GM12878 (cell line): ENCODE measurements around the gene PTPN14. TPM values are rescaled to one million over a fixed set of nuclear protein-coding genes. Genes with fewer than 3 reads are reported as not detected.

Experiments used
- ATAC-seq: fragments of 200-7000 bp; cut with Tn5 transposase; 3 replicates; pipeline ENCODE4 v1.9.1; 2020; ENCODE audit warnings: mild to moderate bottlenecking, moderate library complexity
- BruUV-seq: library from RNA; stranded (reverse); fragments of 400-500 nt; replicated peaks from 2 replicates; lab custom pipeline; 2021; lab: Mats Ljungman, UMichigan
- CTCF ChIA-PET: fragments of 300-600 bp; sonication (Branson Sonifier 250); formaldehyde crosslinking; extraction: SDS; loops from one replicate; lab custom pipeline; 2021; ENCODE audit warnings: inconsistent platforms; lab: Yijun Ruan, JAX
- POLR2A ChIA-PET: fragments of 350-600 bp; formaldehyde crosslinking; extraction: SDS; loops from one replicate; lab custom pipeline; 2021; ENCODE audit warnings: inconsistent platforms; lab: Charles Lee
- RAD21 ChIA-PET: fragments of 300-600 bp; sonication (Branson Sonifier 250); formaldehyde crosslinking; loops from one replicate; lab custom pipeline; 2023; ENCODE audit warnings: antibody characterized with exemption; ENCODE audit not compliant: unreplicated experiment; lab: Charles Lee
- SMC1A ChIA-PET: fragments of 300-600 bp; sonication (Branson Sonifier 250); formaldehyde crosslinking; loops from one replicate; lab custom pipeline; 2023; ENCODE audit not compliant: unreplicated experiment, uncharacterized antibody; lab: Charles Lee
- DNase-seq: peaks from one replicate; pipeline ENCODE4 v3.0.0-alpha.2; 2011; ENCODE audit warnings: low read depth, low spot score
- FAIRE-seq: peaks from 3 replicates; lab custom pipeline; 2011; peaks lifted over from hg19 to GRCh38; lab: Jason Lieb, UNC
- H2AFZ ChIP-seq: 2 replicates; pipeline ENCODE4 v1.6.0; 2011; ENCODE audit warnings: low read depth, low read length, control low read depth; ENCODE audit not compliant: control insufficient read depth
- H3K27ac ChIP-seq: 2 replicates; pipeline ENCODE4 v1.5.1; 2011; ENCODE audit warnings: control low read depth; ENCODE audit not compliant: control insufficient read depth, insufficient read depth
- H3K27me3 ChIP-seq, 2 experiments: replicated peaks in 1 of 2; 2 replicates each; pipeline versions ENCODE4 v1.6.0 to v1.6.1; 2011; ENCODE audit warnings: low read length in 1 of 2; ENCODE audit not compliant: control insufficient read depth in 2 of 2, insufficient read depth in 2 of 2
- H3K36me3 ChIP-seq, 2 experiments: 2 replicates each; pipeline ENCODE4 v1.5.1; 2011; ENCODE audit warnings: low read length in 1 of 2; ENCODE audit not compliant: control insufficient read depth in 2 of 2, insufficient read depth in 2 of 2
- H3K4me1 ChIP-seq: 2 replicates; pipeline ENCODE4 v1.6.1; 2011; ENCODE audit warnings: mild to moderate bottlenecking, low read length, moderate library complexity, mixed read lengths; ENCODE audit not compliant: control insufficient read depth, insufficient read depth
- H3K4me2 ChIP-seq: 2 replicates; pipeline ENCODE4 v1.6.0; 2011; ENCODE audit warnings: control low read depth; ENCODE audit not compliant: control insufficient read depth, insufficient read depth
- H3K4me3 ChIP-seq: fragments of 200-600 bp; sonication (generic); 2 replicates; pipeline ENCODE4 v1.5.1; 2016
- H3K79me2 ChIP-seq: 2 replicates; pipeline ENCODE4 v1.6.0; 2011; ENCODE audit warnings: low read length; ENCODE audit not compliant: control insufficient read depth, insufficient read depth
- H3K9ac ChIP-seq: 2 replicates; pipeline ENCODE4 v1.8.0; 2011; ENCODE audit warnings: low read length, control low read depth, mixed read lengths; ENCODE audit not compliant: control insufficient read depth, insufficient read depth
- H3K9me3 ChIP-seq: replicated peaks from 3 replicates; pipeline ENCODE4 v1.5.1; 2011; ENCODE audit warnings: mild to moderate bottlenecking, low read length; ENCODE audit not compliant: control insufficient read depth, insufficient read depth
- H4K20me1 ChIP-seq: 2 replicates; pipeline ENCODE4 v1.6.0; 2011; ENCODE audit not compliant: control insufficient read depth, insufficient read depth
- CHD4 ChIP-seq: fragments of 200-600 bp; sonication (generic); IDR thresholded peaks from 2 replicates; pipeline ENCODE4 v1.6.1; 2016; ENCODE audit warnings: mild to moderate bottlenecking
- ELK1 ChIP-seq: IDR thresholded peaks from 2 replicates; pipeline ENCODE4 v1.6.1; 2012; ENCODE audit warnings: low read depth, low read length, improper control_type of control experiment
- IRF4 ChIP-seq: IDR thresholded peaks from 2 replicates; pipeline ENCODE4 v1.6.1; 2011; ENCODE audit warnings: low read depth, low read length
- NR2C1 ChIP-seq: fragments of 450-650 bp; IDR thresholded peaks from 2 replicates; pipeline ENCODE4 v1.6.1; 2017; ENCODE audit warnings: antibody characterized with exemption, mild to moderate bottlenecking, moderate library complexity
- PAX5 ChIP-seq: IDR thresholded peaks from 2 replicates; pipeline ENCODE4 v1.6.1; 2011; ENCODE audit warnings: low read depth, low read length, borderline replicate concordance
- REST ChIP-seq: IDR thresholded peaks from 2 replicates; pipeline ENCODE4 v1.6.1; 2012; ENCODE audit warnings: mild to moderate bottlenecking, low read depth, low read length
- SP1 ChIP-seq: IDR thresholded peaks from one replicate; pipeline ENCODE4 v1.6.1; 2011; ENCODE audit warnings: low read depth, low read length
- ZBTB4 ChIP-seq: fragments of 450-650 bp; formaldehyde crosslinking; IDR thresholded peaks from 2 replicates; pipeline ENCODE4 v1.4.0; 2022; ENCODE audit warnings: mild to moderate bottlenecking, moderate library complexity
- ZNF24 ChIP-seq: fragments of 450-650 bp; IDR thresholded peaks from 2 replicates; pipeline ENCODE4 v1.6.1; 2017; ENCODE audit warnings: antibody characterized with exemption, mild to moderate bottlenecking
- WGBS: methylation state at CpG from one replicate; pipeline ENCODE4 v1.1.6; 2016; ENCODE audit warnings: low lambda C conversion rate; ENCODE audit not compliant: insufficient replicate concordance, insufficient coverage; ENCODE audit errors: missing lambda C conversion rate; 5-methylcytosine and 5-hydroxymethylcytosine counted together
- in situ Hi-C: fragments of 300-500 bp; cut with MboI; formaldehyde crosslinking; loops from 9 replicates; pipeline ENCODE4 v1.14.3; 2018; ENCODE audit warnings: mixed read lengths
- intact Hi-C: fragments of 100-400 bp; cut with micrococcal nuclease; formaldehyde crosslinking; loops from one replicate; pipeline ENCODE4 v1.14.2; 2022; ENCODE audit not compliant: unreplicated experiment
- polyA plus RNA-seq, 11 experiments: library from polyadenylated mRNA; depleted of rRNA in 4 of 11; unstranded in 6 of 11; stranded (reverse) in 5 of 11; fragments of >200 nt; fragmentation: Nextera tagmentation in 4 of 11; fragmentation: Illumina TruSeq in 1 of 11; extraction: Ambion mirVana in 4 of 11; extraction: Trizol in 1 of 11; gene quantifications; 1 replicate in 1 of 11; 2 replicates in 10 of 11; pipeline versions ENCODE4 v1.2.1 to v1.2.3, GENCODE V29; 2011 to 2016; ENCODE audit warnings: inconsistent platforms in 2 of 11, missing spikeins in 2 of 11, low read depth in 1 of 11
- total RNA-seq, 4 experiments: library from RNA; depleted of rRNA in 3 of 4; stranded (reverse); fragments of >200 nt in 3 of 4; fragmentation: Illumina TruSeq in 1 of 4; extraction: Trizol in 1 of 4; gene quantifications; 2 replicates each; pipeline versions ENCODE4 v1.2.1 to v1.2.3, GENCODE V29; 2013 to 2021
- TF ChIP-seq, protein P1 (sequence below): fragments of 150-350 bp; IDR thresholded peaks from 2 replicates; pipeline ENCODE4 v1.6.1; 2016; ENCODE audit warnings: low read depth, low read length
- TF ChIP-seq, protein P2 (sequence below): fragments of 450-650 bp; IDR thresholded peaks from 2 replicates; pipeline ENCODE4 v1.6.1; 2016; ENCODE audit warnings: mild to moderate bottlenecking

PTPN14 gene
- total and polyA plus RNA-seq, 10 of the 15 experiments (the other 5 are each of a cell fraction or from before 2014, with no cell fraction given) = 0.05 to 5.1 (median 0.44) TPM

DNA sequence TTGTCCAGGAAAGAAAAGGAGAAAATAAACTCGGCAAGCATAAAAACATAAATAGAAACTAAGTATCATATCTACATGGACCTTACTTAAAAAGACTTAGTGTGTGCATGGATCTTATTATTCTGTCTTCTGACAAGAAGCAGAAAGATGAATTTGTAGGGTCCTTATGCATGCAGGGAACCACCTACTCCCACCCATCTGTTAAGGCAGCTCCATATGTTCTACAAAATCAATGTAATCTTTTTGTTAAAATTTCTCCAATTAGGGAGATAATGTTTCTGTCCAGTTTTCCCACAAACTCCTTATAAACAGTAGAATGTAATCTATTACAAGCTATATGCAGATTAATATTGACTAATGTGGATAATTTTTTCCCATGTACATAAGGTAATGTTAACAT, 13.9 kb upstream of the PTPN14 start:
- POLR2A ChIA-PET = interaction anchor here (1.1 to 1.8 kb wide), 4 partner anchors 9 to 26 kb away, joined by 3 to 10 read pairs (median 4); no protein-coding TSS in a partner anchor
- Histone ChIP-seq H3K9me3 (no peaks in the 10 kb centered on the region), H2AFZ (no peak overlapping the region), H3K4me2 (no peak overlapping the region), H3K27me3 (no peaks in the 10 kb centered on the region), H3K4me1 (no peaks in the 10 kb centered on the region), H3K27ac (no peak overlapping the region), H3K36me3 (no peaks in the 10 kb centered on the region), H4K20me1 (no peaks in the 10 kb centered on the region), H3K4me3 (no peak overlapping the region), H3K79me2 (no peaks in the 10 kb centered on the region), H3K9ac (no peak overlapping the region)
- FAIRE-seq (no peak), DNase-seq (no peak), ATAC-seq (no peak)
- SMC1A ChIA-PET = interaction anchor here (1.0 to 6.4 kb wide), 8 partner anchors 10 to 102 kb away, joined by 3 to 64 read pairs (median 16); partner anchors contain the start of gene PTPN14
- in situ Hi-C loops (no loop called here), intact Hi-C loops (no loop called here)
- WGBS = 47% methylated on average over 1 of the region's 1 CpG
- no TSS peak for BruUV-seq
- RAD21 ChIA-PET = interaction anchor here (0.7 to 4.5 kb wide), 3 partner anchors 12 to 176 kb away, joined by 3 to 33 read pairs (median 3); no protein-coding TSS in a partner anchor
- CTCF ChIA-PET = interaction anchor here (0.6 to 3.8 kb wide), 10 partner anchors 9 to 304 kb away, joined by 3 to 17 read pairs (median 4); no protein-coding TSS in a partner anchor
- no peak for TF ChIP-seq CHD4
- no peak for TF ChIP-seq REST
- no peak for TF ChIP-seq ZBTB4 (CRISPR knock-in tag)
- no peak for TF ChIP-seq ZNF24
- no peak for TF ChIP-seq NR2C1
- no peak for TF ChIP-seq ELK1
- TF ChIP-seq PAX5 = no peak
- TF ChIP-seq IRF4 = no peak
- TF ChIP-seq, protein P1, sequence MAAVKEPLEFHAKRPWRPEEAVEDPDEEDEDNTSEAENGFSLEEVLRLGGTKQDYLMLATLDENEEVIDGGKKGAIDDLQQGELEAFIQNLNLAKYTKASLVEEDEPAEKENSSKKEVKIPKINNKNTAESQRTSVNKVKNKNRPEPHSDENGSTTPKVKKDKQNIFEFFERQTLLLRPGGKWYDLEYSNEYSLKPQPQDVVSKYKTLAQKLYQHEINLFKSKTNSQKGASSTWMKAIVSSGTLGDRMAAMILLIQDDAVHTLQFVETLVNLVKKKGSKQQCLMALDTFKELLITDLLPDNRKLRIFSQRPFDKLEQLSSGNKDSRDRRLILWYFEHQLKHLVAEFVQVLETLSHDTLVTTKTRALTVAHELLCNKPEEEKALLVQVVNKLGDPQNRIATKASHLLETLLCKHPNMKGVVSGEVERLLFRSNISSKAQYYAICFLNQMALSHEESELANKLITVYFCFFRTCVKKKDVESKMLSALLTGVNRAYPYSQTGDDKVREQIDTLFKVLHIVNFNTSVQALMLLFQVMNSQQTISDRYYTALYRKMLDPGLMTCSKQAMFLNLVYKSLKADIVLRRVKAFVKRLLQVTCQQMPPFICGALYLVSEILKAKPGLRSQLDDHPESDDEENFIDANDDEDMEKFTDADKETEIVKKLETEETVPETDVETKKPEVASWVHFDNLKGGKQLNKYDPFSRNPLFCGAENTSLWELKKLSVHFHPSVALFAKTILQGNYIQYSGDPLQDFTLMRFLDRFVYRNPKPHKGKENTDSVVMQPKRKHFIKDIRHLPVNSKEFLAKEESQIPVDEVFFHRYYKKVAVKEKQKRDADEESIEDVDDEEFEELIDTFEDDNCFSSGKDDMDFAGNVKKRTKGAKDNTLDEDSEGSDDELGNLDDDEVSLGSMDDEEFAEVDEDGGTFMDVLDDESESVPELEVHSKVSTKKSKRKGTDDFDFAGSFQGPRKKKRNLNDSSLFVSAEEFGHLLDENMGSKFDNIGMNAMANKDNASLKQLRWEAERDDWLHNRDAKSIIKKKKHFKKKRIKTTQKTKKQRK = no peak
- no peak for TF ChIP-seq SP1
- TF ChIP-seq, protein P2, sequence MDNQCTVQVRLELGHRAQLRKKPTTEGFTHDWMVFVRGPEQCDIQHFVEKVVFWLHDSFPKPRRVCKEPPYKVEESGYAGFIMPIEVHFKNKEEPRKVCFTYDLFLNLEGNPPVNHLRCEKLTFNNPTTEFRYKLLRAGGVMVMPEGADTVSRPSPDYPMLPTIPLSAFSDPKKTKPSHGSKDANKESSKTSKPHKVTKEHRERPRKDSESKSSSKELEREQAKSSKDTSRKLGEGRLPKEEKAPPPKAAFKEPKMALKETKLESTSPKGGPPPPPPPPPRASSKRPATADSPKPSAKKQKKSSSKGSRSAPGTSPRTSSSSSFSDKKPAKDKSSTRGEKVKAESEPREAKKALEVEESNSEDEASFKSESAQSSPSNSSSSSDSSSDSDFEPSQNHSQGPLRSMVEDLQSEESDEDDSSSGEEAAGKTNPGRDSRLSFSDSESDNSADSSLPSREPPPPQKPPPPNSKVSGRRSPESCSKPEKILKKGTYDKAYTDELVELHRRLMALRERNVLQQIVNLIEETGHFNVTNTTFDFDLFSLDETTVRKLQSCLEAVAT = no peak
